Left colon (tissue), 2 donors: ENCODE data around the gene ALPG. TPM values are rescaled to one million over a fixed set of nuclear protein-coding genes. Genes with fewer than 3 reads are reported as not detected.
"Not testable (repeated sequence)": the region's sequence is repeated elsewhere in the genome, so short reads cannot be mapped to it uniquely, and the experiment has no call there.

Experiments used
- ATAC-seq: fragments of 200-7000 bp; cut with Tn5 transposase; one replicate; pipeline ENCODE4 v1.9.1; 2020; ENCODE audit warnings: mild to moderate bottlenecking, moderate library complexity
- DNase-seq, 2 donors: peaks; one replicate each; pipeline ENCODE4 v3.0.0-alpha.2; 2020
- intact Hi-C, 2 donors: fragments of 100-400 bp; cut with DNase I in 1 of 2; cut with micrococcal nuclease in 1 of 2; formaldehyde crosslinking; loops; one replicate each; pipeline versions ENCODE4 v1.11.2 to v1.14.0; 2022; cut with DNase I, micrococcal nuclease
- total RNA-seq, 2 donors: library from RNA; stranded (reverse); fragmentation: NEBNext Ultra II Directional; extraction: Animal tissue kit (Norgen Biotek cat#: 25700); gene quantifications; one replicate each; pipeline ENCODE4 v1.2.1, GENCODE V29; 2021
- donor health status: DM: no; HTN: no; CAD: no.
- donor health status: DM: yes; HTN: yes; CAD: no.

ALPG gene
- total RNA-seq, 2 donors from 2014 or later, result 0.56 to 1.8 TPM

DNA sequence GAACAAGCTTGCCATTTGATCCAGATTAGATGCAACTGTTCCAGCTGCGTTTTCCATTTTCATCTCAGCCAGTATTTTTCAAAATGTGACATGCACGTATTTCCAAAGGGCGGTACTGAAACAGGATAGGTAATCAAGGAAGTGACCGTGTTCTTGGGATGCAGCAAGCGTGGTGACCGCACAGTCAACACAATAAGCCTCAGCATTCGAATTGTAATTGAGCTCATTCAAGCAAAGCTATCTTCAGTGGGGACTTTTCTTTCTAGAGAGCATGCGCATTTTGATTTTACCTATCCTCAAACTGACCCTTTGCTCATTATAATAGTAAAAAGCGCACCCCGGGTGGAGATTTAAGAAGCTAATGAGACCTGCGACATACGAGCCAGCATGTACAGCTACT is 31.5 kb upstream of the ALPG start:
- no peak for ATAC-seq
- intact Hi-C loops, result no loop called here
- no peak for DNase-seq

DNA sequence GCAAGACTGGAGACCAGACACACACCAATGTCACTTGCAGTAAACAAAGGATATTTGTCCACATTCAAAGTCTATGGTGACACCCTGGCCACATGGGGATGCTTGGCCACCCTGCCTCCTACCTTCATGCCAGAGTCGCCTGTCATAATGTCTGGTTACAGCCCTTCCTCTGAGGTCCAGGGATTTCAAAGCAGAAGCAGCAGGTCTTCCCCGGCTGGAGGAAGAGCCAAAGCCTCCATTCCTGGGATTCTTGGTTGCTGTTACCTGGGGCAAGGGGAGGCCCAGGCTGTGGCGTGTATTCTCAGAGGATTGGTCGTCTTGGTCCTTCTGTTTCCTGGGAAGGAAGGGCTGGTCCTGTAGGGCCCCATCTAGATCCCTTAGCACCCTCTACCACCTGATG is 30.4 kb upstream of the ALPG start:
- DNase-seq, result no peak
- no peak for ATAC-seq
- intact Hi-C loops, result no loop called here

DNA sequence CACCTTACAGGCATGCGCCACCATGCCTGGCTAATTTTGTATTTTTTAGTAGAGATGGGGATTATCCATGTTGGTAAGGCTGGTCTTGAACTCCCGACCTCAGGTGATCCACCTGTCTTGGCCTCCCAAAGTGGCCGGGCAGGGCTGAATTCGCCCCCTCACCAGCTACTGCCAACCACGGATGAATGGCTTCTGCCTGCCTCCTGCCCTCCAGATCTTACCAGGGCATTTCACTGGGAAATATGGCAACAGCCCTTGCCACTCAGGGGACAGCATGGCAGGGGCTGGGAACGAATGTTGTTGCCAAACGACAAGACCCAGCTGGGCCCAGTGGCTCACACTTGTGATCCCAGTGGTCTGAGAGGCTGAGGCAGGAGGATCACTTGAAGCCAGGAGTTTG is 29.9 kb upstream of the ALPG start:
- intact Hi-C loops, result no loop called here
- no peak for ATAC-seq
- no peak for DNase-seq

DNA sequence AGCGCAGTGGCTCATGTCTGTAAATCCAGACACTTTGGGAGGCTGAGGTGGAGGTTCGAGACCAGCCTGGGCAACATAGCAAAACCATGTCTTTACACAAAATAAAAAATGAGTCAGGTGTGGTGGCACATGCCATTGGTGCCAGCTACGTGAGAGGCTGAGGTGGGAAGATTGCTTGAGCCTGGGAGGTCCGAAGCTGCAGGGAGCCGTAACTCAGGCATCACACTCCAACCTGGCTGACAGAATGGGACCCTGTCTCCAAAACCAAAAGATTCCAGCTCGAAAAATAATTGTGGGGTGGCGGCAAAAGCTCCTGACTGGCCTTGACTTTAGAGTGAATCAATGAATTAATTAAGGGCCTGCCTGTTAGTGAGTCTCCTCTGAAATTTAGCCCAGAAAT is 29.3 kb upstream of the ALPG start:
- DNase-seq (no peak), ATAC-seq (no peak)
- intact Hi-C loops, result no loop called here

DNA sequence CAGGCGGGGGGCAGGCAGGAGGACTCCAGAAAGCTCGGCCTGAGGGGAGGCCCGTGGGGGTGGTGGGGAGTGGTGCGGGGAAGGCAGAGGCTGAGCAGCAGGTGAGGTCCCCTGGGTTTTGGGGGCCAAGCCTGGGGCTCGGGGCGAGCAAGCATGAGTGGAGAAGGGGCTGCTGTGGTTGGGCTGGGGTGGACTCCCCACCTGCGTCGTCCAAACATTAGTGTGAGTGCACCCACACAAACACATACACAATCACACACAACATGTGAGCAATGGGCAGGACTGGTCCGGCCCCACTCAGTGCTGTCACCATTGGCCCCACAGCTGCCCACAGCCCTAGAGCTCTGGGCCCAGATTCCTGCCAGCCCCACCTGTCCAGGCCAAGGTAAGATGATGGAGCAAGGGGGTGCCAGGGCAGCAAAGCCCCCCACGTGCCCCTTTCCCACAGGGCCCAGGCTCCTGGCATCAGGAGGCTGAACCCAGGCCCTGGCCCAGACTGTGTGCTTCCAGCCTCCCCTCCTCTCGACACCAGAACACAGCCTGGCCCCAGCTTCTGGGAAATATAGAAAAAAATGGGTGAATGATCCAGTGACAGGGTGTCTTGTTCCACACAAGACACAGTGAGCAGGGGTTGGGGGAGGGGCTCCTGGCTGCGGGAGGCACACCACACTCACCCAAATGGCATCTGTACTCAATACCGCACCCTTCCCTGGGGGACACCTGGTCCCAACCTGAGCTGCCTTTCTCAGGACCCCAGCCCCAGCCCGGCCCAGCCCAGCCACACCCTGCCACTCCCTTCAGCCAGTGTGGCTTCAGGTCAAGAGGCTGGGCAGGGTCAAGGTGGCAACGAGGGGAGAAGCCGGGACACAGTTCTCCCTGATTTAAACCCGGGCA is 28.6 kb upstream of the ALPG start:
- intact Hi-C loops, result no loop called here
- no peak for DNase-seq
- no peak for ATAC-seq

DNA sequence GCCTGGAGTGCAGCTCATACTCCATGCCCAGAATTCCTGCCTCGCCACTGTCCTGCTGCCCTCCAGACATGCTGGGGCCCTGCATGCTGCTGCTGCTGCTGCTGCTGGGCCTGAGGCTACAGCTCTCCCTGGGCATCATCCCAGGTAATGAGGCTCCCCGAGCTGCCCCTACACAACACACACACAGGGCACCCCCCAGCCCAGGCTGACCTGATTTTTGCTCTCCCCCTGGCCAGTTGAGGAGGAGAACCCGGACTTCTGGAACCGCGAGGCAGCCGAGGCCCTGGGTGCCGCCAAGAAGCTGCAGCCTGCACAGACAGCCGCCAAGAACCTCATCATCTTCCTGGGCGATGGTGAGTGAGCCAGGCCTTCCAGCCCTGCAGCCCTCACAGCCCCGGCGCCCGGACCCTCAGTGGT is 27.9 kb upstream of the ALPG start, which contains the start of gene ALPP:
Gene ALPP (plus strand): TSS at position 17 of the 417 bp plus-strand sequence. CDS start 52 bp downstream, at position 69.
- ATAC-seq, DNase-seq, intact Hi-C loops: not testable (repeated sequence)

DNA sequence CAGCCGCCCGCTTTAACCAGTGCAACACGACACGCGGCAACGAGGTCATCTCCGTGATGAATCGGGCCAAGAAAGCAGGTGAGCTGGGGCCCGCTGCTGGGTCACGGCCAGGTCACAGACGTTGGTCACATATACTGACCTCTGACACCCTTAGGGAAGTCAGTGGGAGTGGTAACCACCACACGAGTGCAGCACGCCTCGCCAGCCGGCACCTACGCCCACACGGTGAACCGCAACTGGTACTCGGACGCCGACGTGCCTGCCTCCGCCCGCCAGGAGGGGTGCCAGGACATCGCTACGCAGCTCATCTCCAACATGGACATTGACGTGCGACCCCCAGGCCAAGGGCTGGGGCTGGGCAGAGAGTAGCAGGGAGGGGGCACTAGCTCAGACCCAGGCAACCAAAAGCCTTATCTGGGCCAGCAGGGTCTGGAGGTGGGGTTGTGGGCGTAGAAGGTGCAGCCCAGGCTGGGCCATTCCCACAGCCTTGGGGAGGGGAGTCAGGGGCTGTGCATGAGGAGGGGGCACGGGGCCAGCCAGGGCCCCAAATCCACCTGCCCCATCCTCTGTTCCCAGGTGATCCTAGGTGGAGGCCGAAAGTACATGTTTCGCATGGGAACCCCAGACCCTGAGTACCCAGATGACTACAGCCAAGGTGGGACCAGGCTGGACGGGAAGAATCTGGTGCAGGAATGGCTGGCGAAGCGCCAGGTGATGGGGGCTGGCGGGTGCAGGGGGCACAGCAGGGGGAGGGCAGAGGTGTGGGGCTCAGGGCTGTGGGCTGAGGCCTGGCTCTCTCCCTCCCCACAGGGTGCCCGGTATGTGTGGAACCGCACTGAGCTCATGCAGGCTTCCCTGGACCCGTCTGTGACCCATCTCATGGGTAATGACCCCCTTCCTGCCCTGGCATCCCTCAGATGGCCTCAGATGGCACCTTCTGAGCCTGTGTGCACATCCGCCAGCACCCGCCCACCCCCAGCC is 26.7 kb upstream of the ALPG start:
- DNase-seq, intact Hi-C loops, ATAC-seq: not testable (repeated sequence)

DNA sequence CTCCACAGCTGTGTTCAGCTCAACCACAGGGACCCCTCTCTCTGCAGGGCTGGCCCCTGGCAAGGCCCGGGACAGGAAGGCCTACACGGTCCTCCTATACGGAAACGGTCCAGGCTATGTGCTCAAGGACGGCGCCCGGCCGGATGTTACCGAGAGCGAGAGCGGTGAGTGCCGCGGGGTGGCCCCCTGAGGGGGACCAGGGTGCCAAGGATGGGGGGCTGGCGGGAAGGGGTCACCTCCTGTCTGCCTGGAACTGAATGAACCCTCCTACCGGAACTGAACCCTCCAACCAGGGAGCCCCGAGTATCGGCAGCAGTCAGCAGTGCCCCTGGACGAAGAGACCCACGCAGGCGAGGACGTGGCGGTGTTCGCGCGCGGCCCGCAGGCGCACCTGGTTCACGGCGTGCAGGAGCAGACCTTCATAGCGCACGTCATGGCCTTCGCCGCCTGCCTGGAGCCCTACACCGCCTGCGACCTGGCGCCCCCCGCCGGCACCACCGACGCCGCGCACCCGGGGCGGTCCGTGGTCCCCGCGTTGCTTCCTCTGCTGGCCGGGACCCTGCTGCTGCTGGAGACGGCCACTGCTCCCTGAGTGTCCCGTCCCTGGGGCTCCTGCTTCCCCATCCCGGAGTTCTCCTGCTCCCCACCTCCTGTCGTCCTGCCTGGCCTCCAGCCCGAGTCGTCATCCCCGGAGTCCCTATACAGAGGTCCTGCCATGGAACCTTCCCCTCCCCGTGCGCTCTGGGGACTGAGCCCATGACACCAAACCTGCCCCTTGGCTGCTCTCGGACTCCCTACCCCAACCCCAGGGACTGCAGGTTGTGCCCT is 25.2 kb upstream of the ALPG start:
- DNase-seq, ATAC-seq, intact Hi-C loops: not testable (repeated sequence)

DNA sequence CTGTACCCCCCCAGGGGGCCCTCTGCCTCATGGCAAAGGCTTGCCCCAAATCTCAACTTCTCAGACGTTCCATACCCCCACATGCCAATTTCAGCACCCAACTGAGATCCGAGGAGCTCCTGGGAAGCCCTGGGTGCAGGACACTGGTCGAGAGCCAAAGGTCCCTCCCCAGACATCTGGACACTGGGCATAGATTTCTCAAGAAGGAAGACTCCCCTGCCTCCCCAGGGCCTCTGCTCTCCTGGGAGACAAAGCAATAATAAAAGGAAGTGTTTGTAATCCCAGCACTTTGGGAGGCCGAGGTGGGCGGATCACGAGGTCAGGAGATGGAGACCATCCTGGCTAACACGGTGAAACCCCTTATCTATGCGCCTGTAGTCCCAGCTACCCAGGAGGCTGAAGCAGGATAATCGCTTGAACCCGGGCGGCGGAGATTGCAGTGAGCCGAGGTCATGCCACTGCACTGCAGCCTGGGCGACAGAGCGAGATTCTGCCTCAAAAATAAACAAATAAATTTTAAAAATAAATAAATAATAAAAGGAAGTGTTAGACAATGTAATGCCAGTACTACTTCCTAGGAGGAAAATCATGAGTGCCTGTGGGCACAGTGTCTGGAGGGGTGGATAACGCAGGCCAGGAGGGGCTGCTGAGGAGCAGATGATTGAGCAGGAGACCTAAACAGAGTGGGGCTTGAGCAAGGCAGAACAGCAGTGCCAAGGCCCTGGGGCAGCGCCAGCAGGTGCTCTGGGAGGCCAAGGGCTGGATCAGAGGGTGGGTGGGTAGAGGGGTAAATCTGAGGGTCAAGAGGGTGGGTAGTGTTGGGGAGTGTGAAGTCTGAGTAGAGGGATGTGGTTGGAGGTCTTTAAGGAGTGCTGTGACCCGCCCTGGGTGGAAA is 24.1 kb upstream of the ALPG start:
- DNase-seq (no peak), ATAC-seq (no peak)
- intact Hi-C loops, result no loop called here

DNA sequence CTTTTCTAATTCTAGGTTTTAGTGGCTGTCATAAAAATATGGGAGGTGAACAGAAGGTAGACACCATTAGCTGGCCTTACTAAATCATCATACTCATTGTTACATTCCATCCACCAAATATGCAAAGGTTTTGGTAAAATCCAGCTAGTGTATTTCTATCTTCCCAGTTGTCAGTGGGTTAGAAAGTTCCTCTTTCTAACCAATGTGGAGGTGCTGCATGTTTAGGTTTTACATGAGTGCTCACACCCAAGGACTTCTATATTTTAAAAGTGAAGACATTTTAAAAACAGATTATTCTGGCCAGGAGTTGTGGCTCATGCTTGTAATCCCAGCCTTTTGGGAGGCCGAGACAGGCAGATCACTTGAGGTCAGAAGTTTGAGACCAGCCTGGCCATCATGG is 22.2 kb upstream of the ALPG start:
- DNase-seq (no peak), ATAC-seq (no peak)
- intact Hi-C loops, result no loop called here

DNA sequence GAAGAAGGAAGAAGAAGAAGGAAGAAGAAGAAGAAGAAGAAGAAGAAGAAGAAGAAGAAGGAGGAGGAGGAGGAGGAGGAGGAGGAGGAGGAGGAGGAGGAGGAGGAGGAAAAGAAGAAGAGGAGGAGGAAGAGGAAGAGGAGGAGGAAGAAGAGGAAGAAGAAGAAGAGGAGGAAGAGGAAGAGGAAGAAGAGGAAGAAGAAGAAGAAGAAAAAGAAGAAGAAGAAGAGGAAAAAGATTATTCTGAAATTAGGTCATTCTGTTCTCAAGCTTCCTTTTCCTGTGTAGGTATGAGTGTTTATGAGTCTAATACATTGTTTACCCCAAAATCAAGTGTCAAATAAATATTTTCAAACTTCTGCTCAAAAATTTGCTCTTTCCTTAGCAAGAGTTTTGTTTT is 21.6 kb upstream of the ALPG start:
- DNase-seq, intact Hi-C loops, ATAC-seq: not testable (repeated sequence)

DNA sequence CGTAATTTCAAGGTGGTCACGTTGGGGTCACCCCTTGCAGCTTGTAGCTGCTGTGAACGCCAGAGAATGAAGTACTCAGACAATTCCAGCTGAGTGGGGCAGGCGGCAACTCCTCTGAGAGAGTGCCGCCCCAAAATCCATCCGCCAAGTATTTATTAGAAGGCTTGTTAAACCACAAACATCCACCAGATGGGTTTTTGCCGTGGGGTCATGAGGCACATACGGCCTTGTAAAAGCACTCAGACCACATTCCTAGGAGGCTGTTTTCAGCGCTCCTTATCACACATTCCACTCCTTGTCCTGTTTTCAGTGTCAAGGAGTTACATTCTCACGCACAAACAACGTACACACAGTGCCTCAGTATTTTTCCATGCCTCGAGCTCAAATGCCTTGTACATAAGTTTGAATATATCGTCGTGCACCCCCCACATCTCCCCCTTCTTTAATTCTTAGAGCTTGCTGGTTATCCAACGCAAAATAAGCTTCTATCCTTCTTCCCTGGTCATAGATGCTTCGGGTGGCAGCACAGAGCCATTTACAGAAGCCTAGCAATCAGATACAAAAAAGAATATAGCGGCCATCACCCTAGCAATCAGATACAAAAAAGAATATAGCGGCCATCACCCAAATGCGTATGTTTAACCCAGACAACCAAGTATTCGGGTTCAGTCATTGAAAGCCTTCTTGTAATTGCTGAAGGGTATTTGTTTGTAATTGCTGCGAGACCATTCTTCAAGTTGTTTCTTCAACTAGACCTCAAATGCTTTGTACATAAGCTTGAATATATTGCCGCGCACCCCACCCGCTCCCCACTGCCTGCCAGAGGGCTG is 20.8 kb upstream of the ALPG start:
- DNase-seq, result no peak
- no peak for ATAC-seq
- intact Hi-C loops, result no loop called here

DNA sequence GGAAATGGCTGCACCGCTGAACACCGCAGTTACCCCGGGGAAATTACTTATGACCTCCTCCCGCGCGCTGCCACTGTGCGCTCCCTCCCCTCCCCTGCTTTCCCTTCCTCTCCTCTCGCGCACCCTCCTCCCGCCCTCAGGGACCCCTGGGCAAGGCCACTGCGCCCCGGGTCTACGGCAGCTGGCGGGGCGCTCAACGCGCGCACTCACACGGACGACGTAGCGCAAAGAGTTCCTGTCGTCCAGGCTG is 20.2 kb upstream of the ALPG start:
- intact Hi-C loops, result no loop called here
- DNase-seq (no peak), ATAC-seq (no peak)

DNA sequence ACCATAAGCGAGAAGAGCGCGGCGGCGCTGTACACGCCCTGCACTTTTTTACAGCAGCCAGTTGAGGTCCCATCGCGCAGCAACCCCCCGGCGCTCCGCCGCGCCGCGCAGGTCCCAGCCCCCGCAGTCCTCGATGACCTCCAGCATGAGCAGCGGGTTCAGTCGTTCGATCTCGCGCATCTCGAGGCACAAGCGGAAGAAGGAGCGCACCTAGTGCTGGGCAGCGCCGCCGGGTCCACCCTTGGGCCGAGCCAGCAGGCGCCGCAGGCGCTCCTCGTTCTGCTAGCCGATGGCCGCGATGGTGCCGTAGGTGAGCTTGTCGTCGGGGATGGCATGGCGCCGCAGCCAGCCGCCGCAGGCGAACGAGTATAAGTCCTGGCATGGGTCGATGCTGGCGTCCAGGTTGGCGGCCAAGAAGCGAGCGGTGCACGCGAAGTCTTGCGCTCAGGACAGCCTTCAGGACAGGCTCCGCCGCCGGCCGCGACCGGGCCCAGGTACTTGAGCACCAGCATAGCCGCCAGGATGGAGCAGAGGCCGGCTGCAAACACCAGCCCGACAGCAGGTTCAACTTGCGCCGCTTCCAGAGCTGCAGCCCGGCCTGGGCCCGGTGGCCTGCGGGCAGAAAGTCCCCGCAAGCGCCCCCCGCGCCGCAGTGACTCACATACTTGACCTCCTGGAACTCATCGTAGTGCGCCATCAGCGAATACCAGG is 19.7 kb upstream of the ALPG start:
- intact Hi-C loops, result no loop called here
- no peak for ATAC-seq
- DNase-seq, result no peak

DNA sequence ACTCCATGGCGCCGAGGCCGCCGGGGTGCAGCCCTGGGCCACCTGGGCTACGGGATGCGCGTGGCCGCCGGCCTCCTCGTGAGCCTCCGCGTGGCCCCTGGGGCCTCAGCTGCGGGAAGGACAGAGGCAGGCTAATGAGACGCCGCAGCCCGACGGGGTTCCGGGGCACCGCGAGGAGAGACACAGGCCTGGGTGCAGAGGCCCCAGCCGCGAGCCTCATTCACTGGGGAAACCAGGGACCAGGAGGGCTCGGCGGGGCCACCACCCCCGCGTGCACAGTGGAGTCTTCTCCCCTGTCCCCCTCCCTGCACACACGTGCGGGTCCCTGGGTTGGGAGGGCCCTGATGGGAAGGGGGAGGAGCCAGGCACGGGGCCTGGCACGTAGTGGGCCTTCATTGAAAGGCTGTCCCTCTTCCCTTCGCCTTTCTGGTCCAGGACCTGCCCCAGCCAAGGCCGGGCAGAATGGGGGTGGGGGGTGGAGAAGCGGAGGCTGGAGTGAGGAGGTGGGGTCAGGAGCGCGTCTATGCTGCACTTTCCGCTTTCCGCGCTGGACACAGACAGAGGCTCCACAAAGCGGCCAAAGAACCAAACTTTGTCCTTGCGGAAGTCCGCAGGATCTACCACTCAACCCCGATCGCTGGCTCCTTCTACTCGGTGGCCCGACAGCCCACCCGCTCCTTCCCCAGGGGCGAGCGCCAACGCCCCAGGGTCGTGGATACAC is 19.0 kb upstream of the ALPG start:
- DNase-seq (no peak), ATAC-seq (no peak)
- intact Hi-C loops, result no loop called here

DNA sequence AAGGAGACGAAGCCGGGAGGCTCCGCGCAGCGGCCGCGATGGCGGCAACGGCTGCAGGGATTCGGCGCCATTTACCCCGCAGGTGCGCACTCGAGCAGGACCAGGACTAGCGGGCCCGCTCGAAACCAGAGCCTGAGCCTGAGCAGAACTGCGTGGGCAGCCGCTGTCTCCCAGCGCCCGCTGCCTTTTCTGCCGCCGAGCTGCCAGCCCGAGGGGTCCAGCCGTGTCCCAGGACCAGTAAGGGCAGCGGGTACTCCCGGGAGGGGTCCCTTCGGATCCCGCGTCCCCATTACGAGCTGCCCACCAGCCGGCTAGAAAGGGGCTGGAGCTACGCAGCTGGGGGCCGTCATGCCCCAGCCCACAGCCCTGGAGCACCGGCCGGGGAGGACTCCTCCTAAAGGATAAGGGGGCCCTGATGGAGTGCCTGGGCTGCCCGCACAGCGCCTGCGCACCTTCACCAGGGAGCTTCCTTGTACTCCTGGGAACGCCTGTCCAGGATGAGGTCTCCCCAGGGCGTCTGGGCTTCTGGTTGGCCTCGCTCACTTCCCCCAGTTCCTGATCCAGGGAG is 18.2 kb upstream of the ALPG start:
- intact Hi-C loops, result no loop called here
- DNase-seq (no peak), ATAC-seq (no peak)
